Neuronal stem cell (in vitro differentiated cells): ENCODE results near the gene TRNP1.

ENCODE experiments used
- DNase-seq: peaks from one replicate; pipeline ENCODE4 v3.0.0-alpha.2; 2013; ENCODE audit warnings: low spot score
- H2AFZ ChIP-seq: one replicate; pipeline ENCODE4 v1.6.1; 2013; ENCODE audit warnings: mild to moderate bottlenecking, low read length, inconsistent platforms
- H2AK5ac ChIP-seq: 2 replicates; pipeline ENCODE4 v1.6.1; 2013; ENCODE audit warnings: low read depth, mild to moderate bottlenecking, inconsistent platforms, low read length, moderate library complexity, mixed read lengths
- H2BK120ac ChIP-seq: 2 replicates; pipeline ENCODE4 v1.6.1; 2013; ENCODE audit warnings: low read depth, mild to moderate bottlenecking, inconsistent platforms, low read length, moderate library complexity, mixed read lengths
- H2BK12ac ChIP-seq: one replicate; pipeline ENCODE4 v1.6.1; 2013; ENCODE audit warnings: low read length, inconsistent platforms
- H2BK15ac ChIP-seq: 2 replicates; pipeline ENCODE4 v1.6.1; 2013; ENCODE audit warnings: mild to moderate bottlenecking, low read length, inconsistent platforms, mixed read lengths
- H2BK5ac ChIP-seq: one replicate; pipeline ENCODE4 v1.6.1; 2013; ENCODE audit warnings: inconsistent platforms, mild to moderate bottlenecking, low read length, moderate library complexity
- H3K14ac ChIP-seq: one replicate; pipeline ENCODE4 v1.6.1; 2013; ENCODE audit warnings: low read length, inconsistent platforms
- H3K18ac ChIP-seq: 2 replicates; pipeline ENCODE4 v1.6.1; 2013; ENCODE audit warnings: low read length, inconsistent platforms
- H3K23ac ChIP-seq: 2 replicates; pipeline ENCODE4 v1.6.1; 2013; ENCODE audit warnings: low read depth, mild to moderate bottlenecking, mixed read lengths, low read length, inconsistent platforms; ENCODE audit not compliant: poor library complexity
- H3K27ac ChIP-seq: replicated peaks from 3 replicates; pipeline ENCODE4 v1.5.1; 2013; ENCODE audit warnings: low read length, inconsistent platforms
- H3K27me3 ChIP-seq, 3 experiments: 2 replicates each; pipeline ENCODE4 v1.6.1; 2013; ENCODE audit warnings: low read length in 3 of 3, mild to moderate bottlenecking in 2 of 3, inconsistent platforms in 1 of 3, low read depth in 1 of 3, mixed read lengths in 1 of 3, moderate library complexity in 1 of 3; ENCODE audit not compliant: control insufficient read depth in 3 of 3, insufficient read depth in 3 of 3
- H3K36me3 ChIP-seq, 2 donors: replicated peaks in 1 of 2; 2 replicates each; pipeline ENCODE4 v1.6.1; 2013; ENCODE audit warnings: low read length in 2 of 2; ENCODE audit not compliant: control insufficient read depth in 2 of 2, insufficient read depth in 2 of 2
- H3K4ac ChIP-seq: 2 replicates; pipeline ENCODE4 v1.6.1; 2013; ENCODE audit warnings: inconsistent platforms, mild to moderate bottlenecking, low read length, moderate library complexity
- H3K4me1 ChIP-seq, 2 donors: 1 replicate in 1 of 2; 2 replicates in 1 of 2; pipeline ENCODE4 v1.6.1; 2013; ENCODE audit warnings: low read length in 2 of 2, low read depth in 1 of 2; ENCODE audit not compliant: control insufficient read depth in 2 of 2, insufficient read depth in 1 of 2
- H3K4me2 ChIP-seq: one replicate; pipeline ENCODE4 v1.6.1; 2013; ENCODE audit warnings: mild to moderate bottlenecking, low read length, inconsistent platforms; ENCODE audit not compliant: insufficient read depth, poor library complexity, severe bottlenecking
- H3K4me3 ChIP-seq, 2 donors: 2 replicates each; pipeline ENCODE4 v1.5.1; 2013; ENCODE audit warnings: low read length in 2 of 2, mild to moderate bottlenecking in 2 of 2, inconsistent platforms in 1 of 2, moderate library complexity in 1 of 2
- H3K79me1 ChIP-seq: one replicate; pipeline ENCODE4 v1.6.1; 2013; ENCODE audit warnings: low read depth, mild to moderate bottlenecking, inconsistent platforms, low read length, moderate library complexity
- H3K9ac ChIP-seq: one replicate; pipeline ENCODE4 v1.6.1; 2013; ENCODE audit warnings: mild to moderate bottlenecking, low read depth, low read length, inconsistent platforms; ENCODE audit not compliant: poor library complexity
- H3K9me3 ChIP-seq, 2 donors: replicated peaks in 1 of 2; 2 replicates each; pipeline versions ENCODE3 to v1.6.1; 2013; ENCODE audit warnings: low read length in 2 of 2, mild to moderate bottlenecking in 2 of 2, inconsistent platforms in 1 of 2, low read depth in 1 of 2, mixed read lengths in 1 of 2, moderate library complexity in 1 of 2; ENCODE audit not compliant: control insufficient read depth in 2 of 2, insufficient read depth in 1 of 2
- H4K8ac ChIP-seq: one replicate; pipeline ENCODE4 v1.6.1; 2013; ENCODE audit warnings: low read depth, mild to moderate bottlenecking, inconsistent platforms, low read length, moderate library complexity
- H4K91ac ChIP-seq: one replicate; pipeline ENCODE4 v1.6.1; 2013; ENCODE audit warnings: low read length, low read depth, mild to moderate bottlenecking, inconsistent platforms; ENCODE audit not compliant: poor library complexity
- WGBS, 2 donors: extraction: QIAGEN DNeasy Blood & Tissue Kit; methylation state at CpG; one replicate each; pipeline ENCODE4 v1.1.7; 2013; ENCODE audit warnings: missing lambda C conversion rate in 2 of 2, mixed read lengths in 1 of 2; ENCODE audit not compliant: insufficient read length in 2 of 2, insufficient replicate concordance in 1 of 2; ENCODE audit errors: extremely low coverage in 2 of 2; 5-methylcytosine and 5-hydroxymethylcytosine counted together

Gene TRNP1

DNA sequence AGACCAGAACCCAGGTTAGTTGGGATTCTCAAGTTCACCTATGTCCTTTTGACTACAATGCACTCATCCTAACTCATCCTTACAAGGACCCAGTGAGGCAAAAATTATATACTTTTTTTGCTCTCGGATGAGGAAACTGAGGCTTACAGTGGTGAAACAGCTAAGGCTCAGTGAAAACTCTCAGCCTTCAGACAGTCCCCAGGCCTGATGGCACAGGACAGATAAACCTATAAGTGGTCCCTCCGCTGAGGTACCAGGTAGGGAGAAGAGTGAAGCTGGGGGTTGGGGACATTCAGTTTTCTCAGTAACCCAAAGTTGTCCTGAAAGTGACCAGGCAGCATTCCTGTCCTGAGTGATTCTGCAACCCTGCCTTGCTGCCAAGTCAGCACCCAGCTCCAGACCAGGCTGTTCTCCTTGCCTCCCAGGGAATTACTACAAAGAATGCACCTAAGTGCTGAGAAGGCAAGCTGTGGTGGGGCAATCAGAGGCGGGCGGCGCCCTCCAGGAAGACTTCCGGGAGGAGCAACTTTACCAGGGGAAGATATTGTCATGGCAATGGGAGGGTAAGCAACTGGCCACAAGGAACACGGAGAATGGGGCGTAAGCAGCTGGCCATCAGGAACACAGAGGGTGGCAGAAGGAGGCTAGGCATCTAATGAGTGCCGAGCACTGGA is 14.6 kb downstream of the TRNP1 start:
- Histone ChIP-seq H3K4ac (no peak overlapping the region), H3K18ac (no peak overlapping the region), H3K4me3 (no peak overlapping the region), H3K9me3 (no peaks in the 10 kb centered on the region), H2BK5ac (no peak overlapping the region), H4K91ac (no peak overlapping the region), H3K27ac (no peak overlapping the region), H3K9ac (no peak overlapping the region), H3K36me3 (peaks cover 7 to 36% of the 10 kb centered on the region in 2 donors), H4K8ac (no peak overlapping the region), H2AK5ac (peak overlapping the region; percentile 24), H2BK120ac (no peak overlapping the region), H3K4me2 (no peak overlapping the region), H3K79me1 (no peaks in the 10 kb centered on the region), H3K14ac (no peak overlapping the region), H3K27me3 (peaks cover 0 to 6% (median 0%) of the 10 kb centered on the region in 3 experiments), H2AFZ (no peak overlapping the region), H2BK12ac (no peak overlapping the region), H3K4me1 (peaks cover 42 to 45% of the 10 kb centered on the region in 2 donors), H3K23ac (no peak overlapping the region), H2BK15ac (no peak overlapping the region)
- DNase-seq, result no peak
- no CpG with 5 or more reads among the region's 9 CpGs for WGBS, 2 donors

DNA sequence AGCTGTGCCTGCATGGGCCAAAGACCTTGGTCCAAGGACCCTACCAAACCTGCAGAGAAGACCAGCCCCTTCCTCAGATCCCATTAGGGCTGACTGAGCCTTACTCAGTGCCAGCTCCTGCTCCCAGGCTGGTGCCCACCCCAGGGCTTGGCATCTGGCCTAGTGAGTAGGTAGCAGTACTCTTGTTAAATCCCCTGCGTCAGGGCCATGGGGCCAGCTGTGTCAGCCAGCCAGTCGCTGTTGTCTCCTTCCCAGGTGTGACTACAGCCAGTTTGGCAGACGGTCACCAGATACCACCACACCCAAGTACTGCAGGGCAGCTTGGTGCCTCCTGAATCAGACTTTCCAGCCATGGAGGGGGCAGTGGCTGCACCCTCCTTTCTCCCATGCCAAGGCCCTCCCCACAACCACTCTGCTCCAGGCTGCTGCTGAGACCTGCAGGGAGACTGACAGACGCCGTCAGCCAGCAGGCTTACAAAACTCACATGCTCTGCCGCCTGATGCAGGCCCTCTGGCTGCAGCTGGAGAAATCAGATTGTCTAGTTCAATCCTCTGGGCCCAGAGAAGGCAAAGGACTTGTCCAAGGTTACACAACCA is 16.2 kb downstream of the TRNP1 start:
- H2BK15ac ChIP-seq, result no peak overlapping the region
- H2BK120ac ChIP-seq, result no peak overlapping the region
- H3K27me3 ChIP-seq, result peaks cover 0 to 6% (median 0%) of the 10 kb centered on the region in 3 experiments
- no peak overlapping the region for H3K4ac ChIP-seq
- peak overlapping the region; percentile 25 for H2BK12ac ChIP-seq
- no peak overlapping the region for H3K9ac ChIP-seq
- H3K4me2 ChIP-seq, result no peak overlapping the region
- no peak overlapping the region for H3K4me3 ChIP-seq
- H3K36me3 ChIP-seq, result peaks cover 7 to 24% of the 10 kb centered on the region in 2 donors
- no peak overlapping the region for H2AFZ ChIP-seq
- peak overlapping the region; percentile 65 for H2AK5ac ChIP-seq
- peaks cover 30 to 36% of the 10 kb centered on the region in 2 donors for H3K4me1 ChIP-seq
- no peaks in the 10 kb centered on the region for H3K79me1 ChIP-seq
- H3K23ac ChIP-seq, result no peak overlapping the region
- WGBS, 2 donors, result no CpG with 5 or more reads among the region's 6 CpGs
- H4K8ac ChIP-seq, result no peak overlapping the region
- no peak overlapping the region for H3K14ac ChIP-seq
- peak overlapping the region; percentile 9 for H3K18ac ChIP-seq
- no peak for DNase-seq
- H3K27ac ChIP-seq, result no peak overlapping the region
- H4K91ac ChIP-seq, result no peak overlapping the region
- no peak overlapping the region for H2BK5ac ChIP-seq
- no peaks in the 10 kb centered on the region for H3K9me3 ChIP-seq

DNA sequence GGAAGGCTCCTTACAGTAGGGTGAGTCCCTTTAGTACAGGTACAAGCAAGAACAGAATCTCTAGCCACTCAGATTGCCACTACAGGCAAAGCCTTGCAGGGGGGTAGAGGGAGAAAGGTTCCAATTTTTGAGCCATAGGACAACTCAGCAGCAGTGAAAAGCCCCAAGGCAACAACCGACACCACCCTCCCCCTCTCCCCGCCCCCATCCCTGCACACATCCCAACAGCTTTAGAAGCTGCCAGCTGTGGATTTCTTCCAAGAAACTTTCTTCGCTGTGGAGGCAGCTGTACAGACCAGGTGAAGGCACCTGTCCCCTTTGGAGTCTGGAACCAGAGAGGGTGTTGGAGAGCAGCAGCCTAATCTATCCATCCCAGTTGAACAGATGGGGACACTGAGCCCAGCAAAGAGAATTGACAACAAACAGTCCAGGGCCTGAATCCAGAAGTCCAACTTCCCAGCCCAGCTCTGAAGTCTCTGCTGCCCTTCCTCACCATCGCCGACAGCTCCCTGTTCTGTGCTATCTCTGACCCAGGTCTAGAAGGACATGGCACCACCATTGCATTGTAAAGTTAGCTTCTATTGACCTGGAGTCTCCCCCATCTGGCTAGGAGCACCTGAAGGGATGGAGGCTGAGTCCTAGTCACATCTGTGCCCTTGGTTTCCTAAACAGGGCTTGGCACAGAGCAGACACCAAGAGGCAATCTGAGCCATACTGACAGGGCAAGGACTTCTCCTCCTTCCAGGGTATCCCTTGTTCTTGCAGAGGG is 16.9 kb downstream of the TRNP1 start:
- Histone ChIP-seq H2AK5ac (peak overlapping the region; percentile 4), H2AFZ (no peak overlapping the region), H2BK15ac (no peak overlapping the region), H3K4me3 (peak overlapping the region; percentile 5 to 61), H3K23ac (no peak overlapping the region), H3K36me3 (peaks cover 6 to 17% of the 10 kb centered on the region in 2 donors), H4K91ac (no peak overlapping the region), H3K9ac (no peak overlapping the region), H3K79me1 (no peaks in the 10 kb centered on the region), H3K27ac (peak overlapping the region; percentile 37), H3K4ac (no peak overlapping the region), H3K27me3 (peaks cover 0 to 6% (median 0%) of the 10 kb centered on the region in 3 experiments), H3K4me1 (peaks cover 23 to 29% of the 10 kb centered on the region in 2 donors), H2BK12ac (peak overlapping the region; percentile 64), H4K8ac (no peak overlapping the region), H3K18ac (peak overlapping the region; percentile 78), H3K14ac (no peak overlapping the region), H2BK120ac (no peak overlapping the region), H3K4me2 (peak overlapping the region; percentile 42), H3K9me3 (no peaks in the 10 kb centered on the region), H2BK5ac (no peak overlapping the region)
- no CpG with 5 or more reads among the region's 5 CpGs for WGBS, 2 donors
- no peak for DNase-seq
